Neuron (in vitro differentiated cells): ENCODE results near the gene SMOC2.

ENCODE experiments used
- H2AFZ ChIP-seq: one replicate; pipeline ENCODE4 v1.6.1; 2013; ENCODE audit warnings: low read depth, mild to moderate bottlenecking, inconsistent platforms, low read length, moderate library complexity
- H3K27me3 ChIP-seq: one replicate; pipeline ENCODE4 v1.6.1; 2013; ENCODE audit warnings: low read length; ENCODE audit not compliant: insufficient read depth
- H3K36me3 ChIP-seq: one replicate; pipeline ENCODE4 v1.6.1; 2013; ENCODE audit warnings: low read length; ENCODE audit not compliant: insufficient read depth
- H3K4me1 ChIP-seq: one replicate; pipeline ENCODE4 v1.6.1; 2013; ENCODE audit warnings: low read length; ENCODE audit not compliant: insufficient read depth
- H3K4me3 ChIP-seq: 2 replicates; pipeline ENCODE4 v1.5.1; 2013; ENCODE audit warnings: mild to moderate bottlenecking, low read length, moderate library complexity
- H3K9me3 ChIP-seq: one replicate; pipeline ENCODE4 v1.6.1; 2013; ENCODE audit warnings: low read length

The SMOC2 gene

GRCh38 chr6:168459572-168459971 lies 18.6 kb downstream of the SMOC2 start:
- no peaks in the 10 kb centered on the region for H3K36me3 ChIP-seq
- peaks cover 5% of the 10 kb centered on the region for H3K9me3 ChIP-seq
- H3K4me3 ChIP-seq: no peak overlapping the region
- H2AFZ ChIP-seq: no peak overlapping the region
- H3K27me3 ChIP-seq: no peaks in the 10 kb centered on the region
- peaks cover 3% of the 10 kb centered on the region for H3K4me1 ChIP-seq

GRCh38 chr6:168462289-168462853 lies 21.4 kb downstream of the SMOC2 start:
- H2AFZ ChIP-seq: no peak overlapping the region
- H3K36me3 ChIP-seq: no peaks in the 10 kb centered on the region
- H3K4me3 ChIP-seq: no peak overlapping the region
- peaks cover 5% of the 10 kb centered on the region for H3K9me3 ChIP-seq
- H3K27me3 ChIP-seq: no peaks in the 10 kb centered on the region
- peaks cover 5% of the 10 kb centered on the region for H3K4me1 ChIP-seq

- H3K27me3 ChIP-seq: no peaks in the 10 kb centered on the region
Observed at GRCh38 chr6:168464546-168464945, 23.6 kb downstream of the SMOC2 start.

GRCh38 chr6:168468045-168468444 lies 27.1 kb downstream of the SMOC2 start:
- Histone ChIP-seq H3K4me1 (peaks cover 2% of the 10 kb centered on the region), H3K27me3 (no peaks in the 10 kb centered on the region), H3K4me3 (no peak overlapping the region), H3K36me3 (no peaks in the 10 kb centered on the region), H2AFZ (no peak overlapping the region), H3K9me3 (no peaks in the 10 kb centered on the region)

More at GRCh38 chr6:168464546-168464945, 23.6 kb downstream of the SMOC2 start:
- Histone ChIP-seq H2AFZ (no peak overlapping the region), H3K4me1 (peaks cover 2% of the 10 kb centered on the region), H3K36me3 (no peaks in the 10 kb centered on the region), H3K4me3 (no peak overlapping the region), H3K9me3 (no peaks in the 10 kb centered on the region)

DNA sequence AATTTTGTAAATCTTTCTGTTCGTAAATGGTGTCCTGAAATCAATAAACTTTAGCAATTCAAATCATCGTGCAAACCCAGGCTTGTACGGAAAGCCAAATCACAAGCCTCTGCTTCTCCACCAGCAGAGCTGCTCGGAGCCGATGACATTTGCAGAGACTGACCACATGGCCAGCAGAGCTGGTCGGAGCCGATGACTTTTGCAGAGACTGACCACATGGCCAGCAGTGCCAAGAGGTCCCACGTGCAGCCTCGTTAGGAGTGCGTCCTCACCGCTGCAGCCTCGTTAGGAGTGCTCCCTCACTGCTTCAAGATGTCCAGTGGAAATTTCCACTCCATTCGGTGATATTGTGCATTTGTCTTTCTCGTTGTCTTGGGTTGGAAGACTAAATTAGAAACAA lies 28.5 kb downstream of the SMOC2 start:
- Histone ChIP-seq H3K36me3 (no peaks in the 10 kb centered on the region), H2AFZ (no peak overlapping the region), H3K4me3 (no peak overlapping the region), H3K9me3 (no peaks in the 10 kb centered on the region), H3K4me1 (peaks cover 2% of the 10 kb centered on the region), H3K27me3 (no peaks in the 10 kb centered on the region)

GRCh38 chr6:168469926-168470325 lies 28.9 kb downstream of the SMOC2 start:
- no peaks in the 10 kb centered on the region for H3K4me1 ChIP-seq
- no peaks in the 10 kb centered on the region for H3K27me3 ChIP-seq
- H2AFZ ChIP-seq: no peak overlapping the region
- H3K4me3 ChIP-seq: no peak overlapping the region
- no peaks in the 10 kb centered on the region for H3K9me3 ChIP-seq
- no peaks in the 10 kb centered on the region for H3K36me3 ChIP-seq

GRCh38 chr6:168472363-168472762 lies 31.4 kb downstream of the SMOC2 start:
- no peaks in the 10 kb centered on the region for H3K9me3 ChIP-seq
- H3K4me3 ChIP-seq: no peak overlapping the region
- H3K4me1 ChIP-seq: no peaks in the 10 kb centered on the region
- no peaks in the 10 kb centered on the region for H3K36me3 ChIP-seq
- H3K27me3 ChIP-seq: no peaks in the 10 kb centered on the region
- no peak overlapping the region for H2AFZ ChIP-seq

GRCh38 chr6:168473197-168473596 lies 32.2 kb downstream of the SMOC2 start:
- H3K4me1 ChIP-seq: no peaks in the 10 kb centered on the region
- H3K27me3 ChIP-seq: no peaks in the 10 kb centered on the region
- no peak overlapping the region for H2AFZ ChIP-seq

GRCh38 chr6:168475188-168476013 lies 34.4 kb downstream of the SMOC2 start:
- Histone ChIP-seq H3K9me3 (peaks cover 5% of the 10 kb centered on the region), H3K4me1 (no peaks in the 10 kb centered on the region), H3K4me3 (no peak overlapping the region), H3K27me3 (no peaks in the 10 kb centered on the region), H2AFZ (no peak overlapping the region), H3K36me3 (no peaks in the 10 kb centered on the region)

More at GRCh38 chr6:168473197-168473596, 32.2 kb downstream of the SMOC2 start:
- Histone ChIP-seq H3K4me3 (no peak overlapping the region), H3K36me3 (no peaks in the 10 kb centered on the region), H3K9me3 (no peaks in the 10 kb centered on the region)

DNA sequence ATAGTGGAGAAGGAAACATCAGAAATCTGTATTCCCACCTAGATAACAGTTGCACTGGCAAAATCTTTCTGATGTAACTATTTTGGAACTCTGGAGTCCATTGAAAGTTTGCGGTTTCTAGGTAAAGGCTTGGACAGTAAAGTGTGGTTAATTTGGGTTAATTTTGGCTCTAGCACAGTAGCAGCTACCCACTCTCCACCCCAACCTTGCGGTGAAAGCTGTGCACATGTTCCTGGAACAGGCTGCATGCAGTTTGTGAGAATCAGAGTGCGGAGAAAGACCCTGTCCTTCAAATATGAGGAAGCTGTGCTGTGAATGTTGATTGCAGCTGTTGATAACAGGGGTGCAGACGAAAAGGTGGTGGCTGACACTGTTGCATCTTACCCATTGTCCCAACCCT lies 38.4 kb downstream of the SMOC2 start:
- no peak overlapping the region for H2AFZ ChIP-seq
- H3K9me3 ChIP-seq: peaks cover 8% of the 10 kb centered on the region
- H3K4me3 ChIP-seq: no peak overlapping the region
- H3K36me3 ChIP-seq: no peaks in the 10 kb centered on the region
- H3K4me1 ChIP-seq: no peaks in the 10 kb centered on the region
- no peaks in the 10 kb centered on the region for H3K27me3 ChIP-seq

DNA sequence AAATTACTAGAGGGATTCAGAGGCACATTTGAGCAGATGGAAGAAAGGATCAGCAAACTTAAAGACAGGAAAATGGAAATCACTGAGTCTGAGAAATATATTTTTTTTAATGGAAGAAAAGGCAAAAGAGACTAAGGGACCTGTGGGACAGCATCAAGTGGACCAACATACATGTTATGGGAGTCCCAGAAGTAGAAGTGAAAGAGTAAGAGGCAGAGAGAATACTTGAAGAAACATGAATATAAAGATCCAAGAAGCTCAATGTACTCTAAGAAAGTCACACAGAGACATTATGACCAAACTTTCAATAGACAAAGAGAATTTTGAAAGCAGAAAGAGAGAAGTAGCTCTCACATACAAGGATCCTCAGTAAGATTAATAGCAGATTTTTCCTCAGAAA lies 39.5 kb downstream of the SMOC2 start:
- Histone ChIP-seq H3K27me3 (no peaks in the 10 kb centered on the region), H2AFZ (no peak overlapping the region), H3K36me3 (no peaks in the 10 kb centered on the region), H3K4me3 (no peak overlapping the region), H3K9me3 (peaks cover 8% of the 10 kb centered on the region), H3K4me1 (no peaks in the 10 kb centered on the region)

- H2AFZ ChIP-seq: no peak overlapping the region
- peaks cover 3% of the 10 kb centered on the region for H3K9me3 ChIP-seq
- H3K4me1 ChIP-seq: no peaks in the 10 kb centered on the region
- no peaks in the 10 kb centered on the region for H3K36me3 ChIP-seq
- no peak overlapping the region for H3K4me3 ChIP-seq
- no peaks in the 10 kb centered on the region for H3K27me3 ChIP-seq
Observed at GRCh38 chr6:168485818-168486217, 44.8 kb downstream of the SMOC2 start.

- Histone ChIP-seq H3K36me3 (no peaks in the 10 kb centered on the region), H3K27me3 (no peaks in the 10 kb centered on the region), H3K4me3 (no peak overlapping the region), H3K9me3 (no peaks in the 10 kb centered on the region), H2AFZ (no peak overlapping the region), H3K4me1 (no peaks in the 10 kb centered on the region)
Observed at GRCh38 chr6:168490757-168491156, 49.8 kb downstream of the SMOC2 start.
